Thoracic aorta (tissue), 2 donors: ENCODE measurements around the gene NT5C1A. TPM values are rescaled to one million over a fixed set of nuclear protein-coding genes. Genes with fewer than 3 reads are reported as not detected.

Experiments used
- ATAC-seq: fragments of 150-250 bp; one replicate; pipeline ENCODE4 v1.8.0; 2017; ENCODE audit warnings: low read depth; ENCODE audit not compliant: insufficient number of reproducible peaks, low FRiP score
- DNase-seq: peaks from one replicate; pipeline ENCODE4 v3.0.0-alpha.2; 2020; ENCODE audit warnings: low spot score
- H3K27ac ChIP-seq, 2 donors: fragments of 200-600 bp; sonication (generic); 1 replicate in 1 of 2; 2 replicates in 1 of 2; pipeline ENCODE4 v1.5.1; 2016; ENCODE audit warnings: mild to moderate bottlenecking in 2 of 2, moderate library complexity in 2 of 2
- H3K27me3 ChIP-seq: fragments of 200-600 bp; sonication (generic); replicated peaks from 2 replicates; pipeline ENCODE4 v1.6.0; 2016; ENCODE audit warnings: mild to moderate bottlenecking; ENCODE audit not compliant: insufficient read depth
- H3K36me3 ChIP-seq: fragments of 200-600 bp; sonication (generic); one replicate; pipeline ENCODE4 v1.5.1; 2016
- H3K4me1 ChIP-seq, 2 donors: fragments of 200-600 bp; sonication (generic); 1 replicate in 1 of 2; 2 replicates in 1 of 2; pipeline versions ENCODE4 v1.5.1 to v1.6.0; 2016; ENCODE audit warnings: low read depth in 2 of 2, mild to moderate bottlenecking in 1 of 2; ENCODE audit not compliant: control insufficient read depth in 1 of 2
- H3K4me3 ChIP-seq: fragments of 200-600 bp; sonication (generic); 2 replicates; pipeline ENCODE4 v1.5.1; 2016; ENCODE audit warnings: mild to moderate bottlenecking
- H3K9me3 ChIP-seq: fragments of 200-600 bp; sonication (generic); 2 replicates; pipeline ENCODE4 v1.5.1; 2016
- total RNA-seq, 2 donors: library from RNA; depleted of rRNA; stranded (reverse); fragments of >200 nt; gene quantifications; one replicate each; pipeline versions ENCODE4 v1.1.0 to v1.2.3, GENCODE V29; 2016
- TF ChIP-seq, protein P1 (sequence below): fragments of 200-600 bp; sonication (generic); IDR thresholded peaks from one replicate; pipeline ENCODE4 v1.5.1; 2019; ENCODE audit warnings: antibody characterized with exemption

The NT5C1A gene
- total RNA-seq, 2 donors from 2014 or later: 2.8 TPM; not detected in 1

DNA sequence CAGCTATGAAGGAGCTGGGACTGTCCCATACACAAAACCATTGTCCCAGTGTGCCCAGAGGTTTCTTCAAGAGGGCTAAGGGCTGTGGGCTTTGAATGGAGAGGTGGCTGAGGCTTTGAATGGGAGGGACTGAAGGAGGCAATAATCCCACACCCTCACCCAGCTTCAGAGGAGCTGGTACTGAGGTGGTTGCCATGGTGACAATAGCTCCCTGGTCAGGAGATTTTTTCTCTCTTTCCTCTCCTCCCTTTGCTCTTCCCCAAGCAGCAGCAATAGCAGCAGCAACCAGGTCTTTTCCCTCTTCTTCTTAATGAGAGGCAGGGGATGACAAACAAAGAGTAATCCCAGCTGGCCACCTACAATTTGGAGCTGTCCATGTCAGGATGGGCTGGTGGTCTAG is 17.7 kb upstream of the NT5C1A start:
- TF ChIP-seq, protein P1, sequence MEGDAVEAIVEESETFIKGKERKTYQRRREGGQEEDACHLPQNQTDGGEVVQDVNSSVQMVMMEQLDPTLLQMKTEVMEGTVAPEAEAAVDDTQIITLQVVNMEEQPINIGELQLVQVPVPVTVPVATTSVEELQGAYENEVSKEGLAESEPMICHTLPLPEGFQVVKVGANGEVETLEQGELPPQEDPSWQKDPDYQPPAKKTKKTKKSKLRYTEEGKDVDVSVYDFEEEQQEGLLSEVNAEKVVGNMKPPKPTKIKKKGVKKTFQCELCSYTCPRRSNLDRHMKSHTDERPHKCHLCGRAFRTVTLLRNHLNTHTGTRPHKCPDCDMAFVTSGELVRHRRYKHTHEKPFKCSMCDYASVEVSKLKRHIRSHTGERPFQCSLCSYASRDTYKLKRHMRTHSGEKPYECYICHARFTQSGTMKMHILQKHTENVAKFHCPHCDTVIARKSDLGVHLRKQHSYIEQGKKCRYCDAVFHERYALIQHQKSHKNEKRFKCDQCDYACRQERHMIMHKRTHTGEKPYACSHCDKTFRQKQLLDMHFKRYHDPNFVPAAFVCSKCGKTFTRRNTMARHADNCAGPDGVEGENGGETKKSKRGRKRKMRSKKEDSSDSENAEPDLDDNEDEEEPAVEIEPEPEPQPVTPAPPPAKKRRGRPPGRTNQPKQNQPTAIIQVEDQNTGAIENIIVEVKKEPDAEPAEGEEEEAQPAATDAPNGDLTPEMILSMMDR: no peak
- ATAC-seq: no peak
- Histone ChIP-seq H3K4me1 (peaks cover 14 to 22% of the 10 kb centered on the region in 2 donors), H3K36me3 (no peaks in the 10 kb centered on the region), H3K4me3 (no peak overlapping the region), H3K27ac (no peak overlapping the region), H3K27me3 (peaks cover 6% of the 10 kb centered on the region), H3K9me3 (no peaks in the 10 kb centered on the region)
- no peak for DNase-seq

GRCh38 chr1:39689214-39689613 is 17.3 kb upstream of the NT5C1A start:
- peaks cover 6% of the 10 kb centered on the region for H3K27me3 ChIP-seq
- no peaks in the 10 kb centered on the region for H3K36me3 ChIP-seq
- peaks cover 14 to 22% of the 10 kb centered on the region in 2 donors for H3K4me1 ChIP-seq
- no peak for DNase-seq
- no peak for ATAC-seq
- H3K4me3 ChIP-seq: no peak overlapping the region
- TF ChIP-seq, protein P1: no peak
- H3K9me3 ChIP-seq: no peaks in the 10 kb centered on the region
- no peak overlapping the region for H3K27ac ChIP-seq

- ATAC-seq: no peak
- Histone ChIP-seq H3K36me3 (no peaks in the 10 kb centered on the region), H3K4me3 (no peak overlapping the region), H3K27ac (no peak overlapping the region), H3K9me3 (no peaks in the 10 kb centered on the region), H3K27me3 (peaks cover 6% of the 10 kb centered on the region), H3K4me1 (peaks cover 14 to 22% of the 10 kb centered on the region in 2 donors)
- TF ChIP-seq, protein P1: no peak
- no peak for DNase-seq
These were observed 16.8 kb upstream of the NT5C1A start for GRCh38 chr1:39688706-39689105.

DNA sequence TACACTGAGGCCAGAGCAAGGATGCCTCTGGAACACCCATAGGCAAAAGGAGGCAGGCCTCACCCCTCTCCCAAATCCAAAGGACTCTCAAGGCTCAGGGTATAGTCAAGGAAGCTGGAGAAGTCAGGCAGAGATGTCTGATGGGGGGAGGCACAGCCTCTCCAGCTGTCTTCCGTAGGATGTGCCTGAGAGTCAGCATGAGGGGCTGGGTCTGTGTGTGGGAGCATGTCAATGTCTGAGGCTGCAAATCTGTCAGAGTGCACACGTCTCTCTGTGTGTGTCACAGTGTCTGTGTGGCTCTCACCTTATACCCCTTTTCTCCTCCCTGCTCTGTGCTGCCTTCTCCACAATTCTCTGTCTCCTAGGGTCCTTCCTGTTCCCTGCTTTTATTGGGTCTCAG is 15.3 kb upstream of the NT5C1A start:
- TF ChIP-seq, protein P1: no peak
- ATAC-seq (no peak), DNase-seq (no peak)
- H3K27me3 ChIP-seq: peaks cover 6% of the 10 kb centered on the region
- H3K36me3 ChIP-seq: no peaks in the 10 kb centered on the region
- H3K27ac ChIP-seq: no peak overlapping the region
- H3K9me3 ChIP-seq: no peaks in the 10 kb centered on the region
- no peak overlapping the region for H3K4me3 ChIP-seq
- peaks cover 11 to 15% of the 10 kb centered on the region in 2 donors for H3K4me1 ChIP-seq

DNA sequence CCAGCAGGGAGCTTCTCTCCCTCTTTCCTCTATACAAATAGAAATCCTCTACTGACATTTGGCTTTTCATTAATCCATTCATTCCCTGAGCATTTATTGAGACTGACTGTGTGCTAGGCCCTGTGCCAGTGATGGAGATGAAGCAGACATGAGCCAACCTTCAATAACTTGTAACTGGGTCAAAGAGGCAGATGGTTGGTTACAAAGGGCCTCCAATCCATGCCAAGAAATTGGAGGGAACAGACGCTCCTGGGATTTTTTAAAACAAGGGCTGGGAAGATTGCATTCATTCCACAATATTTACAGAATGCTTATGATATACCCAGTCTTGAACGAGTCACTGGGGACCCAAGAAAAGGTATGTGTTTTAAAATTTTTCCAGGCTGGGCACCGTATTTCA is 13.2 kb upstream of the NT5C1A start:
- TF ChIP-seq, protein P1: no peak
- no peak overlapping the region for H3K27ac ChIP-seq
- no peaks in the 10 kb centered on the region for H3K36me3 ChIP-seq
- no peak for DNase-seq
- H3K4me3 ChIP-seq: no peak overlapping the region
- no peak for ATAC-seq
- H3K9me3 ChIP-seq: no peaks in the 10 kb centered on the region
- no peaks in the 10 kb centered on the region for H3K4me1 ChIP-seq
- H3K27me3 ChIP-seq: peaks cover 6% of the 10 kb centered on the region
